HG03196 (cell line): ENCODE measurements around the gene TYW1.
"Not testable (repeated sequence)": the region's sequence is repeated elsewhere in the genome, so short reads cannot be mapped to it uniquely, and the experiment has no call there.

Experiments
- ATAC-seq: cut with Tn5 transposase; IDR thresholded peaks from one replicate; pipeline ENCODE4 v1.9.1; 2021; ENCODE audit not compliant: unreplicated experiment

Gene TYW1, protein sequence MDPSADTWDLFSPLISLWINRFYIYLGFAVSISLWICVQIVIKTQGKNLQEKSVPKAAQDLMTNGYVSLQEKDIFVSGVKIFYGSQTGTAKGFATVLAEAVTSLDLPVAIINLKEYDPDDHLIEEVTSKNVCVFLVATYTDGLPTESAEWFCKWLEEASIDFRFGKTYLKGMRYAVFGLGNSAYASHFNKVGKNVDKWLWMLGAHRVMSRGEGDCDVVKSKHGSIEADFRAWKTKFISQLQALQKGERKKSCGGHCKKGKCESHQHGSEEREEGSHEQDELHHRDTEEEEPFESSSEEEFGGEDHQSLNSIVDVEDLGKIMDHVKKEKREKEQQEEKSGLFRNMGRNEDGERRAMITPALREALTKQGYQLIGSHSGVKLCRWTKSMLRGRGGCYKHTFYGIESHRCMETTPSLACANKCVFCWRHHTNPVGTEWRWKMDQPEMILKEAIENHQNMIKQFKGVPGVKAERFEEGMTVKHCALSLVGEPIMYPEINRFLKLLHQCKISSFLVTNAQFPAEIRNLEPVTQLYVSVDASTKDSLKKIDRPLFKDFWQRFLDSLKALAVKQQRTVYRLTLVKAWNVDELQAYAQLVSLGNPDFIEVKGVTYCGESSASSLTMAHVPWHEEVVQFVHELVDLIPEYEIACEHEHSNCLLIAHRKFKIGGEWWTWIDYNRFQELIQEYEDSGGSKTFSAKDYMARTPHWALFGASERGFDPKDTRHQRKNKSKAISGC

DNA sequence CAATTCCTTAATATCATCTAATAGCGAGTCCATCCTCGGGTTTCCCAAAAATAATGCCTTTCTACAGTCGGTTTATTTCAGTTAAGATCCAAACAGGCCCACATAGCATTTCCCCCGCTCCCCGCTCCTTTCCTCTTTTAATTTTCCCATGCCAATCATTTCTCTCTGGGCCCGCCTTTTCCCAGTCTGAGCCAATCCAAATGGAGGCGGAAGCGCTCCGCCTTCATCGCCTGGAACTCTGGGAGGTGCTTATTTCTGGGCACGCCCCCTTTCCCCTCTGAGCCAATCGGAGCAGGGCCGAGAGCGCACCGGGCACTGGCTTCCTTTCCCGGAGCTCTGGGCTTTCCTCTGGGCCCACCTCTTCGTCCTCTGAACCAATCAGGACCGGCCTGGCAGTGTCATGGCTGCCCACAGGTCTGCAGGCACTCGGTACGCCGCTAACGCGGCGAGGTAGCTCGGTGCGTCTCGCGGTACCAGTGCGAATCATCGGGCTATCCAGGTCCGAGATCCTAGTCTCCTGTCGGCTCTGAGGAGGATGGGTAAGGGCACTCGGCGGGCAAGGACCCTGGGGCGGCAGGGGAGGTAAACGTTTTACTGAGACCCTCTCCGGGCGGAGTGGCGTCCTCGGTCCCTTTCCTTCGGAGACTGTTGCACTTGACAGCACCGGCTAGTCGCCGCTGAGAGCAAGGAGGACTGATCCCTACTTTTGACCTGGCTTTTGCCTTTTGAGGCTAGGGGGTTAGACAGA lies at the start of gene TYW1:
Gene TYW1, plus strand, starts transcription at position 390 of the 748 bp plus-strand sequence. Its CDS starts 146 bp downstream, at position 536.
- ATAC-seq: peak; percentile 87

DNA sequence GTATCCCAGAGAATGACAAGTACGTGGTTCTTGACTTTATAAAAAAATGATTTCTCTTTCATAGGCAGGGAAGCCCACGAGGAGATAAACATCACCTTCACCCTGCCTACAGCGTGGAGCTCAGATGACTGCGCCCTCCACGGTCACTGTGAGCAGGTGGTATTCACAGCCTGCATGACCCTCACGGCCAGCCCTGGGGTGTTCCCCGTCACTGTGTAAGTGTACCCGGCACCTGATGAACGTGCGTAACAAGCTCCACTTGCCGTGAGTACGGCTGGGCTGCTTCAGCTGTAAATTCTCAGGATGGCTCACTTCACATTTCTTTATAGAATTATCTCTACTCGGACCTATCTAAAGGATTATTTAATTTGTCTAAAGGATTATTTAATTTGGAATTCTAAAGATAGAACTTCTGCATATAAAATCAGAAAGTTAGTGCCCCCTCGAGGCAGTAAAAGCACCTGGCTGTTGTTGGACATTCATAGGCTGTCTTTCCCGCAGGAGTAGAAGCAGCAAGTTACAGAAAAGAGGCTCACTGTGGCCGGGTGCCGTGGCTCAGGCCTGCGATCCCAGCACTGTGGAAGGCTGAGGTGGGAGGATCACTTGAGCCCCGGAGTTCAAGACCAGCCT lies 48.0 kb upstream of the TYW1 start:
- ATAC-seq: no peak

DNA sequence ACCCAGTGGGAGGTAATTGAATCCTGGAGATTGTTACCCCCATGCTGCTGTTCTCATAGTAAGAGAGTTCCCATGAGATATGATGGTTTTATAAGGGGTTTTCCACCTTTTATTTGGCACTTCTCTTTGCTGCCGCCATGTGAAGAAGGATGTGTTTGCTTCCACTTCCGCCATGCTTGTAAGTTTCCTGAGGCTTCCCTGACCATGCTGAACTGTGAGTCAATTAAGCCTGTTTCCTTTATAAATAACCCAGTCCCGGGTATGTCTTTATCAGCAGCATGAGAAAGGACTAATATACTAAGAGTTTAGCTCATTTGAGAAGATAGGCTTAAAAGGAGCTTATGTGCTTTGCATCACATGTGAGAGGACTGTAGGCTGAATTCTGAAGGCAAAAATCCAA lies 46.3 kb upstream of the TYW1 start:
- ATAC-seq: no peak

DNA sequence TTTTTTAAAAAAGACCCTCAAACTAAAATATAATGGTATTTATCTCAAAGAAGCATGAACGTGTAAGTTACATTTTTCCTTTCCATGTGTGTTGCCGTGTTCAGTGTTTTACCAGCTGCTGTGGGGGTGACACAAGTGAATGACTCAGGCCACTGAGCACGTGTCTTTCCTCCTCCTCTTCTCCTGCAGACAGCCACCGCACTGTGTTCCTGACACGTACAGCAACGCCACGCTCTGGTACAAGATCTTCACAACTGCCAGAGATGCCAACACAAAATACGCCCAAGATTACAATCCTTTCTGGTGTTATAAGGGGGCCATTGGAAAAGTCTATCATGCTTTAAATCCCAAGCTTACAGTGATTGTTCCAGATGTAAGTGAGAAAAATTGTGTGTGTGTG lies 45.9 kb upstream of the TYW1 start:
- no peak for ATAC-seq

DNA sequence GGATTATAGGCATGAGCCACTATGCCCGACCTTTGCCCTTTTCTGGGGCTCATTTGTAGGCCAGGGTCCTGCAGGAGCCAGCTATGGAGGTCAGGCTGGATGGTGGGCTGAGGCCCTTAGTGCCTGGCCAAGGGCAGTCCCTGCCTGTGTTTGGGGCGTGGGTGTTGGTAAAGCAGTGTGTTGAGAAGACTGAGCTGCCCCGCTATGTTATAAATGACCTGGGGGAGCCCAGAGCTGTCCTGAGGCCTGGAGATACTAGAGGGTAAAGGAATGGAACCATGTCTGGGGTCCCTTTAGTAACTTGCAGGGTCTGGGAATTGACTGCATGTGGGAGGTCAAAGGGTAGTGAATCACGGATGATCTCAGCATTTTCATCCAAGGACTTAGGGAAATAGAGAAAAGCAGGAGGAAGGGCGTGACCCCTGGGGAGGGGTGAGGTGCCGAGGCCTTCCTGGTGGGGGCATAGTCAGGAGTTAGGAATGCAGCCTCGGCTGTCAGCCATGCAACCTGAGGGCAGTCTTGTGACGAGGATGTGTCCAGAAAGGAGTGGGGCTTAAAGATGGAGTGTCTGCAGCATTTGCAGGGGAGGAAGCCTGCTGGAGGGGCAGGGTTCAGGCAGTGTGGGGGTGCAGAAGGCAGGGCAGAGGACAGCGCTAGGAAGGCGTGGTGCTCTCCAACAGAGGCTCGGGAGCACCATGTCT lies 44.1 kb upstream of the TYW1 start:
- ATAC-seq: no peak

DNA sequence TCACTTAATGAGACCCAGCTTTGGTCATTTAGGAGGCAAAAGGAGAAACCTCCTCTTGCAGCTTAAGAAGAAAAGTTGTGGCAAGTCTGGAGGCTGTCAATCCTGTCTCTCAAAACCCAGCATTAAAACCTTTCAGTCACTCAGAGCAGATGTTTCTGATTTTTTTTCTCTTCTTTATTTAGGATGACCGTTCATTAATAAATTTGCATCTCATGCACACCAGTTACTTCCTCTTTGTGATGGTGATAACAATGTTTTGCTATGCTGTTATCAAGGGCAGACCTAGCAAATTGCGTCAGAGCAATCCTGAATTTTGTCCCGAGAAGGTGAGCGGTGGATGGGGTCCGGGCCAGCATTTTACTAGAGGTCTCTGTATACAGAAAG lies 43.6 kb upstream of the TYW1 start:
- ATAC-seq: no peak

DNA sequence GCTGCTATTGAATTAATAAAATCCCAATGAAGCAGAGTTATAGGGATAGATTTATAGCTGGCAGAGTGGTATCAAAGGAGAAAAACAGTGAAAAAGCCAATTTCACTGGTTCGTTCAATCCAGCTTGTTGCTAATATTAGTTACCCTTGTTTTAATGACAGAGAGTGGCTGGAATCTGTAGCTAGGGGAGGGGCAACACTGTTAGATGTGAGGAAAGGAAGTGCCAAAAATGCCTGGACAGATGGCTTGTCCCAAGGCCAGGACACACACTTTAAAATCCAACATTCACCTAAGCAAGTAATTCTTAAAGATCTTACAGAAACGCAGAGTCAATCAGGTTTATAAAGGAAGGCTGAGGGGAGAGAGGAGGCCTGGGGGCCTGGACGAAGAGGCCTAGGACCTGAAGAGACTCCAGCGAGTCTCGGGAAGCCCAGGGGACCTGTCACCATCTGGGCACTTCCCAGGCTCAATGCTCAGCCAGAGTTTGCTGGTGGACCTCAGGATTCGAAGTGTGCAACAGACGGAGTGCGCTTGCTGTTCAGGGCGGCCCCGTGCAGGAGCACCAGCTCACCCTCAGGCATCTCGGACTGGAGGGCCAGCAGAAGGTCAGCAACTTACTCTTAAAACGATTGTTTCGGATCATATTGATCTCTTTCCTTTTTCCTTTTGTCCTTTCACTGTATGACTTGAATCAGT lies 38.9 kb upstream of the TYW1 start:
- no peak for ATAC-seq

DNA sequence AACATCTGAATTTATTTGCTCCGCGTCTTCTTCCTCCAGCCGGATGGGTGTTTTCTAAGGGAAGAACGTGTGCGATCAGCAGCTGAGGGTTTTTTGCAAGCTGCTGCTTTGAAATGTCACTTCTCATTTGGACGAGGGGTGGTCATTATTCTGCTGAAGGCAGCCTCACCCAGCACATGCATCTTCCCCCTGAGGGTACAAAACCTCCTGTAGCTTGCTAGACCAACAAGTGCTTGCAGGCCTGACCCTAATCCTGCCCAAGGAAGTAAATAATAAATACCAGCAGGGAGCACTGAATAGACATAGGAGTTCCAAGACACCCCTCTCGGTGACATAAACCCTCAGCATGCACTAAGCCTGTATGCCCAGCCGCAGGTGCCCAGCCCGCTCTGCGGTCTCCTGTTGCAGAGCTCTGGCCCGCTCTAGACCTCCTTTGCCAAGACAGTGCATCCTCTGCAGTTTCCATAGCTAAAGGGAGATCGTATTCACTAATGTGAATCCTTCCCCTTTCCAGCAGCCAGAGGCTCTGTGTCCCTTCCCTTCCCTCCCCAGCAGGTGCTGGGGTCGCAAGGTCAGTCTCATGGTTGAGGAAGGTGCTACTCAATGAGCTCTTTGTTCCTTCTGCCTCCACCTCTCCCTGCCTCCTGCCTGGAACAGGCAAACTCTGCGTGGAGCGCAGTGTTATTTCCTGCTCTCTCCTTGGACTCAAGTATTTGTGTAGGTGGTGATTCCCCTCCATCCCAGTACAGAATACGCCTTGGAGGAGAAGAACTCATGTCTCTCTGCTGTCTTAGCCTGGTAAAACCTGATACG lies 37.9 kb upstream of the TYW1 start:
- ATAC-seq: no peak

DNA sequence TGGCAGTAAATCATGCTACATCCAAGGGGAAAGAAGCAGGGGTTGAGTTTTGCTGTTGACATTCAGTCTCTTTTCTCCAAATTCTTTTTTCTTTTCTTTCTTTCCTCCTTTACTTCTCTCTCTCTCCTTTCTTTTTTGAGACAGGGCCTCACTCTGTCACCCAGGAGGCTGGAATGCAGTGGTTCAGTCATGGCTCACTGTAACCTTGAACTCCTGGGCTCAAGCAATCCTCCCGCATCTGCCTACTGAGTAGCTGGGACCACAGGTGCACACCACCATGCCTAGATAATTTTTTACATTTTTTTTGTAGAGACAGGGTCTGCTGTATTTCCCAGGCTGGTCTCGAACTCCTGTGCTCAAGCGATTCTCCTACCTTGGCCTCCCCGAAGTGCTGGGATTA lies 36.4 kb upstream of the TYW1 start:
- no peak for ATAC-seq

DNA sequence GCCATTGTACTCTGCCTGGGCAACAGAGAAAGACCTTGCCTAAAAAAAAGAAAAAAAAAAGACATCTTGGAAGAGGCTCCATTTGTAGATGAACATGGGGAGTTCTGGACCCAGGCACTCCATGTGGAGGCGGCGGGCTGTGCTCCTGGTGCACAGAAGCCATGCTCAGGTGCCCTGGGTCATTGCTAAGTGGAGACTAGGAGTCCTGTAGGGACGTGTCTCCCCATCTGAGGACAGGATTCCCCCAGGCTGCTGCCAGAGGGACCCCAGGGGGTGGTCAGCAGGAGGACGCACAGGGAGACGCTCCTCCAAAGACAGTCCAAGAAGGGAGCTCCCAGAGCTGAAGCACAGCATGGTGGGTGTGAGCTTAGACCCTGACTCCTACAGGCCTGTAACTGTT lies 35.5 kb upstream of the TYW1 start:
- ATAC-seq: no peak

DNA sequence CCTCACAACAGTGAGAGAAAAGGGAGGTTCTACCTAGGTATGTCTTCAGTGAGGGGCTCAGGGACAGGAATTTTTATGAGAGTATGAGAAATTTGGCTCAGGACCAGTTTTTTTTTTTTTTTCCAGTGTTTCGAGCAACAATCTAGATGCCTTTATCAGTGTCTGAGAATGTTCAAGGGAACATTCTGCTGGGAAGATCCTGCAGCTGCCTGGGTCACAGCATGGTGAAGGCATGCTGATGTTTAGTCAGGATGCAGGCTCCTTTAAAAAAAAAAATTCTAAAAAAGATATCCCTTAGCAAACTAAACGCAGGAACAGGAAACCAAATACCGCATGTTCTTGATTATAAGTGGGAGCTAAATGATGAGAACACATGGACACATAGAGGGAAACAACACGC lies 32.2 kb upstream of the TYW1 start:
- ATAC-seq: no peak

DNA sequence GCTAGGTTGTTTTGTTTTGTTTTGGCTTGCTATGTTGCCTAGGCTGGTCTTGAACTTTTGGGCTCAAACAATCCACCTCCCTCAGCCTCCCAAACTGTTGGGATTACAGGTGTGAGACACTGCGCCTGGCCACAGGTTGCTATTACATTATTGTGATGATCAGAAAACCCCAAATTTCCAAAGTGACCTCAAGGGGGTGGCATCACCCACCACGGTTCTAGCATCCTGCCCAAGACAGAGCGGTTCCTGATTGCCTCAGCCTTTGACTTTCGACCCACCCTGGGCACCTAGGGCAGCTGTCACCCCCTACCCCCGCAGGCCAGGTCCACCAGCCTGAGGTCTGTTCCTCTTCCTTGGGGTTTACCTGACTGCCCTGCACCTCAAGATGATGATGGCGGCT lies 29.6 kb upstream of the TYW1 start:
- no peak for ATAC-seq

DNA sequence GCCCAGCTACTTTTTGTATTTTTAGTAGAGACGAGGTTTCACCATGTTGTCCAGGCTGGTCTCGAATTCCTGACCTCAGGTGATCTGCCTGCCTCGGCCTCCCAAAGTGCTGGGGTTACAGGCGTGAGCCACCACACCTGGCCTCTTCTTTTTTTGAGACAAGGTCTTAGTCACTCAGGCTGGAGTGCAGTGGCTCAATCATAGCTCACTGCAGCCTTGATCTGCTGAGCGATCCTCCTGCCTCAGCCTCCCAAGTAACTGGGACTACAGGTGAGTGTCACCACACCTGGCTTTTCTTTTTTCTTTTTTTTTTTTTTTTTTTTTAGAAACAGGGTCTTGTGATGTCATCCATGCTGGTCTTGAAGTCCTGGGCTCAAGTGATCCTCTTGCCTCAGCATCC lies 27.6 kb upstream of the TYW1 start:
- not testable (repeated sequence) for ATAC-seq

DNA sequence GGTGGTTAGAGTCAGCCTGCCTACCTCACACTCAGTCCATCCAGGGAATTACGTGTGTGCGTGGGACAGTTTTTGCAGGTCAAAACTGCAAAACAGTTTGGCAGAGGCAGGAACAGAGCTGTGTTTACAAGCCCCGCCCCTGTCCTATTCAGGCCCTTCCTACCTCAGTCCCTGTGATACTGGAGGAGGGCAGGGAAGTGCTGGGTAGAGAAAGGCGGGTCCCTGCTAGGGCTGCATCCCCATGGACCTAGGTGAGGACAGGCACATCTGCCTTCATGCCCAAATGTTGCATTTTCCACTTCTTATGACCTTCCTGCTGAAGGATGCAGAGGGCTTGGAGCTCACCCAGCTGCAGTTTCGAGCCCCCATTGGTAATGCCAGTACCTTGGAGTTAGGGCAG lies 26.3 kb upstream of the TYW1 start:
- no peak for ATAC-seq

DNA sequence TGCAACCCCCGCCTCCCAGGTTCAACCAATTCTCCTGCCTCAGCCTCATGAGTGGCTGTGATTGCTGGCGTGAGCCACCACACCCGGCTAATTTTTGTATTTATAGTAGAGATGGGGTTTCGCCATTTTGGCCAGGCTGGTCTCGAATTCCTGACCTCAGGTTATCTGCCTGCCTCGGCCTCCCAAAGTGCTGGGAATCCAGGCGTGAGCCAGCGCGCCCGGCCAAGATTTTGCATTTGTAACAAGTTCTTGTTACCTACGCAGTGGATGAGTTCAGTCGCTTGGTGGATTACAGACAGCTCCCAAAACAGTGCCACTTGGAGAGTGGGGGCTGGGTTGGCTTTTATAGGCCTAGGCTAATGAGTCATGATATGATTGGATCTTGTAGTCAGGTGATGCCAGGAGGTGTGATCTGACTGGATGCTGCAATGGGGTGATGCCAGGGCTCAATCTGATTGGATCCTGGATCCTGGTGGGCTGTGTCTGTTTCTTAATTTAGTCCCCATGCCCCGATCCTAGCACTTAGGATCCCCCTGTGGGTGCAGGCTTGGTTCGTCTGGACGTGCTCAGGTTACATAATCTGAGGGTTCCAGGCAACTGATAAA lies 21.5 kb upstream of the TYW1 start:
- no peak for ATAC-seq

DNA sequence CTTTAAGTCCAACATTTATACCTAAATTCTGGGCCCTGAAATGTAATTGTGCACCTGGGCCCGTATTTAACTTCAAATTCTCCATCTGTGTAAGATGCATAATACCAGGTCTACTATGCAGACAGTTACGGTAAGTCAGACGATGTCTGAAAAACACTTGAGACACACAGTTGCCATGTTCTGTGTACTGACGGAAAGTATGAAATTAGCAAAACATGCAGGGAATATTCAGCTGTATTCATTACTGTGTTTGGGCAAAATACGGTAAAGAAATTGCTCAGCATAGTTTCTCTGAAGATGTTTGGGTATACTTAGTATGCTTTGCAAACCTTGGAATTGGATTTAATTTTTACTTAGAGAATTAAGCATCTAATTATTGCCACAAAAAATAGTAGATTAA lies 18.3 kb upstream of the TYW1 start:
- not testable (repeated sequence) for ATAC-seq

DNA sequence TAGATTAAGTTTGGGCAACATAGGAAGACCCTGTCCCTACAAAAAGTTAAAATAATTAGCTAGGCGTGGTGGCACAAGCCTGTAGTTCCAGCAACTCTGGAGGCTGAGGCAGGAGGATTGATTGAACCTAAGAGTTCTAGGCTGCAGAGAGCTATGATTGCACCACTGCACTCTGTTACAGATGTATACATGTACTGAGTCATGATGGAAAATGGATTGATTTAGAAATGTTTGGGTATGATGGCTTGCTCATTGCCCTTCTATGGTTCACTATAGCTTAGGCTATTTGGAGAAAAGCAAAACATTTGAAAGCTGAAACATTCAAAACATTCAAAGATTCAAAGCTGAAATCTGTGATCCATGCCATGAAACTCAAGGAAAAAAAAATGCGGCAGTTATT lies 17.6 kb upstream of the TYW1 start:
- ATAC-seq: not testable (repeated sequence)

DNA sequence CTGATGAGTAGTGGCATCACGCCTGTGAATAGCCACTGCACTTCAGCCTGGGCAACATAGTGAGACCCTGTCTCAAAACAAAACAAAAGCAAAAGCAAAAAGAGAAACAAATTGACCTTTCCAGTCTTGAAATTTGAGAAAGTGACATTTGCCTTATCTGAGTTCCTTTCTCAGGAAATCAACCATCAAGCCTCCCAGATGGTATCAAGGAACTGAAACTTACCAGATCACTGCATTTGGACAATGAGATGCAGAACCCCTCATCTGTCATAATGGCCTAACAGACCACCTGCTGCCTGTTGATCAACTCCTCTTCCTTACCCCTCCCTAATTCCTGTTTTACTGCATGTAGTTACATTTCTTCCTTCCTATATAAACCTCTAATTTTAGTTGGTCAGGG lies 16.3 kb upstream of the TYW1 start:
- not testable (repeated sequence) for ATAC-seq

DNA sequence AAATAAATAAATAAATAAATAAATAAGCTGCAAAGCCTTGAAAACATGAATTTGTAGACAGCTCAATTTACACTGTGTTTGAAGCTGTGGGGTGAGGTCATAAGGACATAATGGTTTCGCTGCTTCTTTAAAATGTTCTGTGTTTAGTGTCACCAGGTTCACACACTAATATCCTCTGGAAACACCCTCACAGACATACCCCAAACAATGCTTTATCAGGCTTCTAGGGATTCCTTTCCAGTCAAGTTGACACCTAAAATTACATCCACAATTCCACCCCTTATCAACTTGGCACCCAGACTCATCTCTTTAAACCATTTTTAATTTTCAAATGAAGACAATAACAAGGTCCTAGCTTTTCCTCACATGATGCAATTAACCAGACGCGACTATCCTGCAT lies 7.1 kb upstream of the TYW1 start:
- ATAC-seq: not testable (repeated sequence)
